Skeletal muscle satellite cell (primary cell): ENCODE data around the gene RHCG.

Source experiments
- H3K27me3 ChIP-seq: 2 replicates; pipeline ENCODE4 v1.7.0; 2013; ENCODE audit warnings: low read length; ENCODE audit not compliant: control insufficient read depth, insufficient read depth
- H3K36me3 ChIP-seq: 2 replicates; pipeline ENCODE4 v1.7.0; 2013; ENCODE audit warnings: mild to moderate bottlenecking, control low read depth, low read length; ENCODE audit not compliant: insufficient read depth
- H3K4me1 ChIP-seq: 2 replicates; pipeline ENCODE4 v1.7.0; 2013; ENCODE audit warnings: low read length; ENCODE audit not compliant: control insufficient read depth, insufficient read depth
- H3K4me2 ChIP-seq: 2 replicates; pipeline ENCODE4 v1.7.0; 2013; ENCODE audit warnings: mild to moderate bottlenecking, low read length
- H3K4me3 ChIP-seq: 2 replicates; pipeline ENCODE4 v1.7.0; 2013; ENCODE audit warnings: low read length
- H3K9ac ChIP-seq: 2 replicates; pipeline ENCODE4 v1.7.0; 2013; ENCODE audit warnings: mild to moderate bottlenecking, low read depth, low read length, moderate library complexity
- H3K9me3 ChIP-seq: replicated peaks from 2 replicates; pipeline ENCODE4 v1.7.0; 2013; ENCODE audit warnings: mild to moderate bottlenecking, control low read depth, low read length

The RHCG gene

DNA sequence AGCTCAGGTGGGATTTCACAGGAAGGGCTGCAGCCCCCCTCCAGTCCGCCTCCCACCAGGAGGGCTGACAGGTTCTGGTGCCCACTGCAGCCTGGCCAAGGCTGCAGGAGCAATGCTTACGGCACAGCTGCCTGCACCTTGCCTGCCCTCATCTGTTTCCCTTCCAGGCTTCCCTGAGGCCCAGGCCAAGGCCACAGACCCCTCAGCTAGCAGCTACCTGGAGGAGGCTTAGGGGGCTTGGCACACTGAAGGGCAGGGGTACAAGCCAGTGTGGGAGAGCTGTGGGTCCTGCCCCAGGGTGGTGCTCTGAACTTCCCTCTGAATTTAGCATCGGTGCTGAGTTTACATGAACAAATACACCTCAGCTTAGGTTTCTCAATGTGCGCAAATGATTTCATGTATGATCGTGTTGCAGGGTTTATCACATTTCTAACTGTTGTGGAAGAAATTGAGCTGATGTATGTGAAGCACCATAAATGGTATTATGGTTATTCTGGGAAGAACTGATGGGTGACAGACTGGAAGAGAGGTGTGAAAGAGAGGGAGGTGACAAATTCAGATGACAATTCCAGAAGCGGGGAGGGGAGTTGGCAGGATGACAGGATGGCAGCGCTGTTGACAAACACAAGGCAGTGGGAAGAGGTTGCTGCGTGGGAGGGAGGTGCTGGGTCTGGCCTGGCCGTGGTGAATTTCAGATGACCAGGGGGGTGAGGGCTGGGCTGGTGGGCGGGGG, 6.1 kb downstream of the RHCG start:
- peaks cover 90% of the 10 kb centered on the region for H3K27me3 ChIP-seq
- H3K4me2 ChIP-seq = no peak overlapping the region

DNA sequence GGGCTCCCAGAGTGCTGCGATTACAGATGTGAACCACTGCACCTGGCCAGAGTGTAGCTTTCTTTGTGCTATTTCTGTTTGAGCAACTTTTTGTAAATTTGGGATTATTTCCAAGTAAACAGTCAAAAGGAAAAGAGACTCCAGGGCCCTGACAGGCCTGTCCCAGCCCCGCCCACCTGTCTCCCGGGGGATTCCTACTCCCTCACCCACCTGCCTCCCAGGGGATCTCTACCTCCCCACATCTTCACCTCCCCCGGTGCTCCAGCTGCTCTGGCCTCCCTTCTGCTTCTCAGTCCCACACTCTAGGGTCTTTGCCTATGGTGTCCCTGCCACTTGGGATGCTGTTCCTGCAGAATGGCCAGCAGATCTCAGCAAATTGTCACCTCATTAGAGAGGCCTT, 7.0 kb downstream of the RHCG start:
- H3K4me3 ChIP-seq = no peak overlapping the region
- H3K4me1 ChIP-seq = no peaks in the 10 kb centered on the region
- no peaks in the 10 kb centered on the region for H3K36me3 ChIP-seq
- peaks cover 82% of the 10 kb centered on the region for H3K27me3 ChIP-seq
- no peaks in the 10 kb centered on the region for H3K9me3 ChIP-seq
- H3K9ac ChIP-seq = no peak overlapping the region
- H3K4me2 ChIP-seq = no peak overlapping the region

More for the DNA sequence above, 6.1 kb downstream of the RHCG start:
- Histone ChIP-seq H3K36me3 (no peaks in the 10 kb centered on the region), H3K9me3 (no peaks in the 10 kb centered on the region), H3K4me1 (no peaks in the 10 kb centered on the region), H3K9ac (no peak overlapping the region), H3K4me3 (no peak overlapping the region)

DNA sequence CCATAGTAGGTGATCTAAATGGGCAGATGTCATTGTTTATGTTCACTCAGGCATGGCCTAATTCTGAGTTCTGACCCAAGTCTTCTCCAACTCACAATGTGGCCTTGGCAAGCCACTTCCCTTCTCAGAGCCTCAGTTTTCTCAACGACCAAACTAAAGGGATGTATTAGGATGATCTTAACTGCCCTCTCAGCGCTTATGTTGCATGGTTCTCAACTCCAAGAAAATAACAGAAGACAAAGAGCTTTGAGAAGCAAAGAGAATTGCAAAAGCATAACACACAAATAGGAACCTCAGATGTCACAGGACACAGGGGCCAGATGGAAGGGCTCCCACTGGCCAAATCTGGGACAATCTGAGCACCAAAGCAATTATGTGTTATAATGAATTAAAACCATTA, 8.6 kb downstream of the RHCG start:
- no peaks in the 10 kb centered on the region for H3K4me1 ChIP-seq
- H3K9ac ChIP-seq = no peak overlapping the region
- no peaks in the 10 kb centered on the region for H3K9me3 ChIP-seq
- H3K4me3 ChIP-seq = no peak overlapping the region
- H3K27me3 ChIP-seq = peaks cover 82% of the 10 kb centered on the region
- no peak overlapping the region for H3K4me2 ChIP-seq
- no peaks in the 10 kb centered on the region for H3K36me3 ChIP-seq

DNA sequence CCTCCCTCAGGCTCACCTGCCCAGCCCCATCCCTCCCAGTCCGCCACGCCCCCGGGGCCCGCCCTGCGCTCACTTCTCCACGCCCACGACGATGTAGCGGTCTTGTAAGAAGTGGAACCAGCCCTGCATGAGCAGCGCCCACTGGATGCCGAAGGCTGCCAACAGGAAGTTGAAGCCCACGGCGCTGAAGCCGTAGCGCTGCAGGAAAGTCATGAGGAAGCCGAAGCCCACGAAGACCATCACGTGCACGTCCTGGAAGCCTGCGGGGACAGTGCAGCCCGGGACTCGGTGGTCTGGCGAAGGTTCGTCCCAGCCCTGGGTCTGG, 9.7 kb downstream of the RHCG start:
- Histone ChIP-seq H3K4me2 (no peak overlapping the region), H3K4me3 (no peak overlapping the region), H3K27me3 (peaks cover 78% of the 10 kb centered on the region), H3K4me1 (no peaks in the 10 kb centered on the region), H3K36me3 (no peaks in the 10 kb centered on the region), H3K9ac (no peak overlapping the region), H3K9me3 (no peaks in the 10 kb centered on the region)

DNA sequence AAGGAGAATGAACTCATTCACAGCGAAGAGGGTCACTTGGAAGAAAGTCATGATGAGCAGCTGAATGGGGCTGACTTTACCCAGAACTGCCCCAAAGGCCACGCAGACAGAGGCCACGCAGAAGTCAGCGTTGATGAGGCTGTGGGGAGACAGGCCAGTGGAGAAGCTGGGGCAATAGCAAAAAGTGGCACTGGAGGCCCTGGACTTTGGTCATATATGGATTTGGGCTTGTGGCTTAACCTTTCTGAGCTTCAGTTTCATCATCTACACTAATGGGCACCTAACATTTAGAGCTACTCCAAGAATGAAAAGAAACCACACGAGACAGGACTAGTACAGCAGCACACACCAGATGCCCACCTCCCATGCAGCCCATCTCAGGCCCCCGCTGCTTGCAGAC, 13.3 kb downstream of the RHCG start:
- Histone ChIP-seq H3K4me1 (no peaks in the 10 kb centered on the region), H3K9me3 (no peaks in the 10 kb centered on the region), H3K9ac (no peak overlapping the region), H3K4me3 (no peak overlapping the region), H3K36me3 (no peaks in the 10 kb centered on the region), H3K4me2 (no peak overlapping the region), H3K27me3 (peaks cover 66% of the 10 kb centered on the region)

DNA sequence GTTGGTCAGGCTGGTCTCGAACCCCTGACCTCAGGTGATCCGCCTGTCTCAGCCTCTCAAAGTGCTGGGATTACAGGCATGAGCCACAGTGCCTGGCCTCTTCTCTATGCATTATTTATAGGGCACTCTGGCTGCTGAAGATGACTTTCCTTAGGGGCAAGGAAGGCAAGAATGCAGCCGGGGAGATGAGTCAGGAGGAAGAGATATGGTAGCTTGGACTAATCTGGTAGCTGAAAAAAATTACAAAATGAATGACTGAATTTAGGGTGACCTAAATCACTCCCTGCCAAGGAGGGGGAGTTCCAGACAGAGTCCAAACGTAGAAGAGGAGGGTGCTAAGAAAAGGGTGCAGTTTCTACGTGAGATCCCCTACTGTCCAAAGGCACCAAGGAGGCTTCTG, 14.2 kb downstream of the RHCG start:
- Histone ChIP-seq H3K27me3 (peaks cover 65% of the 10 kb centered on the region), H3K36me3 (no peaks in the 10 kb centered on the region), H3K9ac (no peak overlapping the region), H3K4me1 (no peaks in the 10 kb centered on the region), H3K9me3 (no peaks in the 10 kb centered on the region), H3K4me2 (no peak overlapping the region), H3K4me3 (no peak overlapping the region)

DNA sequence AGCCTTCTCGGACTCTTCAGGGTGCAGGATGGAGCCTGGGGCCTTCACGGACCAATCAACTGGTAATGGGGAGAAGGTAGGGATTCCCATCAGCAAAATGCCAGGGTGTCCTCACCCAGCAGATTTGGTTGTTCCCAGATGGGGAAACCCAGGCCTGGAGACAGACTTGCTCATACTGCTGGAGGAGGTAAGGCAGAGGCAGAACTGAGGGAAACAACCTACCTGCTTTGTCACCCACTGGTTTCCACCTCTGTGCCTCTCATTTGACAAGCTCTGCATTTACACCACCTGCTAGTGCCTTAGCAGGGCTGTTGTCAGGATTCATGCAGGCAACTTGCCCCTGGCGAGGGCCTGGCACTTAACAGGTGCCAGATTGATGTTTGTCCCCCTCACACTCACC, 15.9 kb downstream of the RHCG start:
- Histone ChIP-seq H3K4me2 (no peak overlapping the region), H3K9me3 (no peaks in the 10 kb centered on the region), H3K36me3 (no peaks in the 10 kb centered on the region), H3K9ac (no peak overlapping the region), H3K4me1 (no peaks in the 10 kb centered on the region), H3K4me3 (no peak overlapping the region), H3K27me3 (peaks cover 63% of the 10 kb centered on the region)

DNA sequence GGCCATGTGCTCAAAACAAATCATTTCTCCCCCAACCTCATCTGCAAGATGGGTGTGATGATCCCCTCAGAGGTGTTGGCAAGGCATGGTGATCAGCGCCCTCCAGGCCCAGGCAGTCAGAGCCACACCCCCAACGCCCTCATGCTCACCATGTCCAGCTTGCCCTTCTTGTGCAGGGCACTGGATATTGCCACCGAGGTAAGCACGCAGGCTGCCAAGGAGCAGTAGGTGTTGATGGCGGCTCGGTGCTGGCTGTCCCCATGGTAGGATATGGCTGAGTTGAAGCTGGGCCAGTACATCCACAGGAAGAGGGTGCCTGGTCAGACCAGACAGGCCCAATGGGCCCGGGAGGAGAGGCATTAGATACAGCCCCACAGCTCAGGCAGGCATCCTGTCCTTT, 17.2 kb downstream of the RHCG start:
- peaks cover 62% of the 10 kb centered on the region for H3K27me3 ChIP-seq
- no peaks in the 10 kb centered on the region for H3K9me3 ChIP-seq
- no peak overlapping the region for H3K4me3 ChIP-seq
- no peak overlapping the region for H3K9ac ChIP-seq
- no peak overlapping the region for H3K4me2 ChIP-seq
- H3K4me1 ChIP-seq = no peaks in the 10 kb centered on the region
- no peaks in the 10 kb centered on the region for H3K36me3 ChIP-seq

DNA sequence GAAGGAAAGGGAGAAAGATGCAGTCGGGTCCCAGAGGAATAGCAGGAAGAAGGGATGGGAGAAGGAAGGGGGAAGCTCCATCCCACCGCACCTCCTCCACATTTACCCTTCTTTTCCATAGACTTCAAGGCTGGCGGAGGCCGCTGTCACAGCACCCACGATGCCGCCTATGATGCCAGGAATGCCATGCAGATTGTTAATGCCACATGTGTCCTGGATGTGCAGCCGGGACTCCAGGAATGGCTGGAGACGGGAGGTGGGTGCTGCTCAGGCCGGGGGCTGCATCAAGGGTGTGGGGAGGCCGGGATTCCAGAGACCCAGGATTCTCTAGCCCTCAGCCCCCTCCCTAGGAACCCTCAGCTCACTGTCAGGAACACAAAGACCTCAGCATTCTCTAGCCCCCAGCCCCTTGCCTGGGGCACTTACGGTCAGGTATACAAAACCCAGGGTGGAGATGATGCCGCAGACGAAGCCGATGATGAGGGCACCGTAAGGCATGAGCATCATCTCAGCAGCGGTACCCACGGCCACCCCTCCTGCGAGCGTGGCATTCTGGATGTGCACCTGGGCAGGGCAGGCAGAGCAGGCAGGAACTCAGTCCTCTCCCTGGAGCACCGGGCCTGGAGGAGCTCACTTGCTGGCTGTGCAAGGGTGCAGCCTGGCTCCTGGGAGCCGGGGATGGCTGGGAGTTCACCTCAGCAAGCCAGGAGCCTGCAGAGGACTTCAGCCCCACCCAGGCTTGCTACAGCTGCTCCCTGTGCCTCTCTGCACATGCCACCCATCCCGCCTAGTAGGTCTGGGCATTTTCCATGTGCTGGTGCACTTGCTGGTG, 18.8 kb downstream of the RHCG start:
- Histone ChIP-seq H3K4me2 (no peak overlapping the region), H3K9ac (no peak overlapping the region), H3K27me3 (peaks cover 53% of the 10 kb centered on the region), H3K36me3 (no peaks in the 10 kb centered on the region), H3K4me1 (no peaks in the 10 kb centered on the region), H3K9me3 (no peaks in the 10 kb centered on the region), H3K4me3 (no peak overlapping the region)

DNA sequence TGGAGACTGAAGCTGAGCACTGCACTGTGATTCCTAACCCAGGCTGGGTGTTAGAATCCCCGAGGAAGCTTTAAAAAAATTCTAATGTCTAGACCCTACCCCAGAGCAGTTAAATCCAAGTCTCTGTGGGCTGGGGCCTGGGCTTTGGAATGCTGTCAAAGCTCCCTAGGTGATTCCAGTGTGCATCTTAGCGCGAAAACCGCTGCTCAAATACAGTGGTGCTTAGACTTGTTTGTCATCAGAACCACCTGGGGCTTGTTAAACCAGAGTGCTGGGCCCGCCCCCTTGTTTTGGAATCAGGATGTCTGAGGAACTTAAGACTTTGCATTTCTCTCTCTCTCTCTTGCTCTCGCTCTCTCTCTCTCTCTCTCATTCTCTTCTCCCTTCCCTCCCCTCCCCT, 20.7 kb downstream of the RHCG start:
- Histone ChIP-seq H3K9ac (no peak overlapping the region), H3K4me3 (no peak overlapping the region), H3K4me2 (no peak overlapping the region), H3K4me1 (no peaks in the 10 kb centered on the region), H3K9me3 (no peaks in the 10 kb centered on the region), H3K27me3 (peaks cover 64% of the 10 kb centered on the region), H3K36me3 (no peaks in the 10 kb centered on the region)

DNA sequence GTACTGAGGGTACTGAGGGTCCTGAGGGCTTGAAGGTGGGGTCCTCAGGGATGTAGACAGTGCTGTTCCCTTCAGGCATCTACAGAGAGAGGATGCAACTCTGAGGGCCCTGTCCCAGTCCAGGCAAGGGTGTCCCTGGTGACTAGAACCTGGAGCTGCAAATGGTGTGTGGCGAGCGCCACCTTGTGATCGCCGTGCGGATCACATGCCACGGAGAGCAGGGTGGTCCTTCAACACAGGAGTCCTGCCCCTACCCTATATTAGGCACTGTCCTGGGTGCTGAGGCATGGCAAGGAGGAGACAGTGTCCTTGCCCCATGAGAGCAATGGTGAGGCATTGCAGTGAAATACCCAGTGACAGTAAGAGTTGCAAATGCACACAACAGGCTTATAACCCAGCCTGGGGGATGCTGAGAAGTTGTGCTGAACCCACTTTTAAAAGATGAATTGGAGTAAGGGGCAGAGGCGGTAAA, 23.6 kb downstream of the RHCG start:
- Histone ChIP-seq H3K9ac (no peak overlapping the region), H3K4me3 (no peak overlapping the region), H3K27me3 (peaks cover 69% of the 10 kb centered on the region), H3K4me1 (no peaks in the 10 kb centered on the region), H3K36me3 (no peaks in the 10 kb centered on the region), H3K4me2 (no peak overlapping the region), H3K9me3 (no peaks in the 10 kb centered on the region)
